Adipocyte (in vitro differentiated cells): ENCODE measurements around the gene PRMT9.

ENCODE experiments used
- DNase-seq: peaks from one replicate; pipeline ENCODE4 v3.0.0-alpha.2; 2015; ENCODE audit warnings: low read depth
- H3K27me3 ChIP-seq: replicated peaks from 2 replicates; pipeline ENCODE4 v1.7.0; 2013; ENCODE audit warnings: mild to moderate bottlenecking, low read length, moderate library complexity; ENCODE audit not compliant: control insufficient read depth, insufficient read depth
- H3K36me3 ChIP-seq: 2 replicates; pipeline ENCODE4 v1.7.0; 2013; ENCODE audit warnings: low read length, mild to moderate bottlenecking, moderate library complexity; ENCODE audit not compliant: control insufficient read depth, insufficient read depth, severe bottlenecking
- H3K4me1 ChIP-seq: 2 replicates; pipeline ENCODE4 v1.7.0; 2013; ENCODE audit warnings: mild to moderate bottlenecking, low read length, moderate library complexity; ENCODE audit not compliant: control insufficient read depth, insufficient read depth
- H3K4me3 ChIP-seq: 2 replicates; pipeline ENCODE4 v1.7.0; 2013; ENCODE audit warnings: mild to moderate bottlenecking, low read length, moderate library complexity
- H3K9ac ChIP-seq: 2 replicates; pipeline ENCODE4 v1.7.0; 2013; ENCODE audit warnings: mild to moderate bottlenecking, low read length, moderate library complexity
- H3K9me3 ChIP-seq: 2 replicates; pipeline ENCODE4 v1.7.0; 2013; ENCODE audit warnings: mild to moderate bottlenecking, low read length, moderate library complexity; ENCODE audit not compliant: control insufficient read depth

Gene PRMT9

GRCh38 chr4:147591106-147591505, 92.9 kb downstream of the PRMT9 start:
- H3K4me3 ChIP-seq = no peak overlapping the region
- H3K27me3 ChIP-seq = no peaks in the 10 kb centered on the region
- peaks cover 11% of the 10 kb centered on the region for H3K4me1 ChIP-seq
- H3K9ac ChIP-seq = no peak overlapping the region
- H3K9me3 ChIP-seq = no peaks in the 10 kb centered on the region
- no peak for DNase-seq
- no peaks in the 10 kb centered on the region for H3K36me3 ChIP-seq

GRCh38 chr4:147590249-147590920, 93.6 kb downstream of the PRMT9 start:
- H3K4me3 ChIP-seq = no peak overlapping the region
- peaks cover 11% of the 10 kb centered on the region for H3K4me1 ChIP-seq
- peak; percentile 89 for DNase-seq
- no peak overlapping the region for H3K9ac ChIP-seq
- no peaks in the 10 kb centered on the region for H3K36me3 ChIP-seq
- no peaks in the 10 kb centered on the region for H3K27me3 ChIP-seq
- no peaks in the 10 kb centered on the region for H3K9me3 ChIP-seq

DNA sequence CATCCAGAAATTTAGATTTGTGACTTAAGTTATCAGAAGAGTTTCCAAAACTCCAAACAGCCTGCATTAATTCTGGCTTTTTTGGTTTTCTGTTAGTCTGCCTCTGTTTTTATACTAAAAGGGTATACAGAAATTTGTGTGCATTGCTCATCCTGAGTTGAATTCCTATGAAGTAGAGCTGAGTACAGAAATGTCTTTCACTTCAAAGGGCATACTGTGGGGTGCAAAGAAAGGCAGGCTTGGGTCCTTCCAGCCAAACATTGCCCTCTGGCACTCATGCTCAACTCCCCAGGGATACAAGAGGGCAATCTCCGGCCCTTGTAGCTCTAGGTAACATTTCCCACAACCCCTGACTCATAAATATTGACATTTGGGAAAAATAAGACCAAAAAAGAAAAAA, 94.4 kb downstream of the PRMT9 start:
- H3K4me1 ChIP-seq = peaks cover 11% of the 10 kb centered on the region
- H3K9ac ChIP-seq = no peak overlapping the region
- no peak overlapping the region for H3K4me3 ChIP-seq
- H3K36me3 ChIP-seq = no peaks in the 10 kb centered on the region
- no peaks in the 10 kb centered on the region for H3K27me3 ChIP-seq
- peaks cover 2% of the 10 kb centered on the region for H3K9me3 ChIP-seq
- peak; percentile 66 for DNase-seq
